HG03520 (cell line): ENCODE data around the gene FRAT2.

Experiments
- ATAC-seq: cut with Tn5 transposase; IDR thresholded peaks from one replicate; pipeline ENCODE4 v1.9.1; 2021; ENCODE audit warnings: mild to moderate bottlenecking, moderate library complexity; ENCODE audit not compliant: unreplicated experiment

FRAT2 gene, protein sequence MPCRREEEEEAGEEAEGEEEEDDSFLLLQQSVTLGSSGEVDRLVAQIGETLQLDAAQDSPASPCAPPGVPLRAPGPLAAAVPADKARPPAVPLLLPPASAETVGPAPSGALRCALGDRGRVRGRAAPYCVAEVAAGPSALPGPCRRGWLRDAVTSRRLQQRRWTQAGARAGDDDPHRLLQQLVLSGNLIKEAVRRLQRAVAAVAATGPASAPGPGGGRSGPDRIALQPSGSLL

DNA sequence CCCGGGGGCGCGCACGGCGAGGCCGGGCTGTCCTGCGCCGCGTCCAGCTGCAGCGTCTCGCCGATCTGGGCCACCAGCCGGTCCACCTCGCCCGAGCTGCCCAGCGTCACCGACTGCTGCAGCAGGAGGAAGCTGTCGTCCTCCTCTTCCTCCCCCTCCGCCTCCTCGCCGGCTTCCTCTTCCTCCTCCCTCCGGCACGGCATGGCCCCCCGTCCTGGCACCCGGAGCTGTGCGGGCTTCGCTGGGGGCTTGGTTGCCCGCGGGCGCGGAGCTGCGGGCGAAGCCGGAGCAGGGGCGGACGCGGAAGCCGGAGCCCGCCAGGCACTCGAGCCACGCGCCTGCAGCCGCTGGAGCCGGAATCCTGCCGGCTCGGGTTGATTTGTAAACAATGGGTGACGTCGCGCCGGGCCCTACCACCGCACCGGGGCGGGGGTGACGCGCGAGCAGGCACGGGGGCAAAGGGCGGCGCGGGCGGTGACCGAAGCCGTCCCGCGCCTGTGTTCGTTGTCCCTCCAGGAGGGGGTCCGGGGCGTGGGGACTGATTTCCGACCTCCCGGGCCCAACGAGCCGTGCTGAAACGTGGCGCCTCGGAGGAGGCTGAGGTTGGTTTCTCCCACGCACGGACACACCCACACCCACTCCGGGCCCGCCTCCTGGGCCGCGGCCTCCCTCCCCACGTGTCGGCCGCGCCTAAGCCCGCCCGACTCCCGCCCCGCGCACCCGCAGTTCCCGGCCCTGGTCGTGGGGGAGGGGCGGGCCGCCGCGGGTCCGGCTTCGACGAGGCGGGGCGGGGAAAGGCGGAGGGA, at the start of gene FRAT2:
FRAT2 (minus strand) TSS at position 360 of the 806 bp plus-strand sequence; CDS start at position 203, 157 bp downstream.
- peak; percentile 76 for ATAC-seq

DNA sequence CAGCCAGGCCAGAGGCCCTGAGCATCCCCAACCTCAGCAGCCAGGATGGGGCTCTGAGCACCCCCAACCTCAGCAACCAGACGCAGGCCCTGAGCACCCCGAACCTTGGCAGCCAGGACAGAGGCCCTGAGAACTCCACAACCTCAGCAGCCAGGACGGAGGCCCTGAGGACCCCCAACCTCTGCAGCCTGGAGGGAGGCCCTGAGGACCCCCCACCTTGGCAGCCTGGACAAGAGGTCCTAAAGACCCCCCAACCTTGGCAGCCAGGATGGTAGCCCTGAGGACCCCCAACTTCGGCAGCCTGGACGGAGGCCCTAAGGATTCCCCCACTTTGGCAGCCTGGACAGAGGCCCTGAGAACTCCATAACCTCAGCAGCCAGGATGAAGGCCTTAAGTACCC, 49.6 kb upstream of the FRAT2 start:
- ATAC-seq: no peak

DNA sequence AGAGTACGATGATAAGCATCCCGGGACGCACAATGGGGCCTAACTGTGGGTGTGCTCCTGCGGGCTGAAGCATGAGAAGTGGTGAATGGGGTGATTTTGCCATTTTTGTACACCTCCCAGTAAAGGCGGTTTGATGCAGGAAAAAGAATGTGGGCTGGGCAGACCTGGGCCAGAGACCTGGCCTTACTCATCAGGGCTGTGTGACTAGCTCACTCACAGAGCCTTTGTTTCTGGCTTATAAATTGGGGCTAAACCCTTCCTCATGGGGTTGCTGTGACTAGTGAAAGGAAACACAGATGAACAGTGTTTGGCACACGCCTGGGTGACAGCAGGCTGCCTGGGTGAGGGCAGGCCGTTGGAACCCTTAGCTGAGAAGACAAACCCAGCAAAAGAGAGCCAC, 48.6 kb upstream of the FRAT2 start:
- no peak for ATAC-seq

DNA sequence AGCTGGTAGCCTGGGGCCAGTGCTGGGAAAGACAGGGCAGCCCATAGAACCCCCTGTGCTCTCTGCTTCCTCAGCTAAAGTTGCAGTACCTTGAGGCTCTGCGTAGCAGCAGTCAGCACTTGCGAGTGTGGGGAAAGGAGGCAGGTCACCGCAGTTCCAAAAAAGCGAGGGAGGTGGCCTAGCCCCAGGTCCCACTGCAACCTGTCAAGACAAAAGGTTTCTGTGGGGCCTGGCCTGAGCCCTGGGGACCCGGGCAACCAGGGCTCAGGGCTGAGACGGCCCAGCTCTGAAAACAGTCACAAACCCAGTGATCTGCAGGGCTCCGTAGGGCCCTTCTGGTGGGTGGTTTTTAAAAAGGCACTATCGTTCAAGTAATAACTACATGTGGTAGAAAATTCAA, 47.1 kb upstream of the FRAT2 start:
- no peak for ATAC-seq

DNA sequence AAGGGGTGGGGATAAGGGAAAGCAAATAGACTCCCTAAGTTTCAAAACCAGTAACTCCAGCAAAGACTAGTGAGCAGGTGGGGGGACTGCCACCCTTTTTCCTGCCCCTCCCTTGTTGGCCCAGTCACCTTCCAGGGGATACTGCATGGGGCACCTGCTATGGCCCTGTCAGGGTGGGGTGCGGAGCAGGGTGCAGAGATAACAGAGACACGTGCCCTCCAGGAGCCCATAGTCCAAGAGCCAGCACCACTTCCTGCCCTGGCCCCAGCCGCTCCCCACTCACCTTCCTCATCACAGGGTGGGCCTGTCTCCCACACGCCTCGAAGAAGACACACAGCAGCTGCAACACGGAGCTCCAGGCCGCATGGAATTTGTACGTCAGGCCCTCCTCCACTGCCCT, 46.0 kb upstream of the FRAT2 start:
- ATAC-seq: no peak

DNA sequence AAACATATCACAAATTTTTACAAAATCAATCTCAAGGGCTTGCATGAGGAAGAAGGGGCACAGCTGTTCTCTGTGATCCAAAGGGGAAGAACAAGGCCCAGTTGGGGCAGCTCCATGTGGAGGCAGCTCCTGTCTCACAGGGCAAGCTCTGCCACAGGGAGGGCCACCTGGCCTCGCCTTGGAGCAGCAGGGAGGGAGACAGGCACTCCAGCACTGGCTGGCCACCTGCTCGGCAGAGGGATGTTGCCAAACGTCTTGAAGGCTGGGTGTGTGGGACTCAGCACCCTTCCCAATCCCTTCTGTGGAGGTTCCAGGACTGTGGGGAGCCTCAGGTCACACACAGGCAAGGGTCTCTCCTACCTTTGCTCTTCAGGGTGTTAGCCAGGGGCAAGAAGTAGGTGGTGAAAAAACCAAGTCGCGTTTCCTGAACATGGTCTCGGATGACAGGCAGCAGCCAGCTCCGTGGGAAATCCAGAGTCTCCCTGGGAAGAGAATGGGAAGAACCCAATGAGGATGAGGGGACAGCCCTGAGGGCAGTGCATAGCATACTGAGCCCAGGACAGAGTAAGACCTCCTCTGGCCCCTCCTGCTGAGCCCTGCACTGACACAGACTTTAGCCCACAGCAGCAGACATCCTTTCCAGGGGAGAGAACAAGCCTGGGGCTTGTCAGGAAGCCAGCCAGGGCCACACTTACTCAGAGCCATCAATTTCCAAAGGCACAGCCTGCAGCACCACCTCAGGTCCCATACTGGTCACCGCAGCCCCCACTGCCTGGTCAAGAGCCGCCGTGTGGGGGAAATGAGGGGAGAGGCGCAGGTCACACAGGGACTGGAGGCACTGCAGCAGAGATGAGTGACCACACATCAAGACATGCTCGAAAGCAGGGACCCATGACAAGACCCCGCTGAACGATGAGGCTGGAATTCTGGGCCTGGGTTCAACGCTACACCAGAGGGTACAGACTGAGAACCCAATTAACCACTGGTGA, 44.7 kb upstream of the FRAT2 start:
- no peak for ATAC-seq

DNA sequence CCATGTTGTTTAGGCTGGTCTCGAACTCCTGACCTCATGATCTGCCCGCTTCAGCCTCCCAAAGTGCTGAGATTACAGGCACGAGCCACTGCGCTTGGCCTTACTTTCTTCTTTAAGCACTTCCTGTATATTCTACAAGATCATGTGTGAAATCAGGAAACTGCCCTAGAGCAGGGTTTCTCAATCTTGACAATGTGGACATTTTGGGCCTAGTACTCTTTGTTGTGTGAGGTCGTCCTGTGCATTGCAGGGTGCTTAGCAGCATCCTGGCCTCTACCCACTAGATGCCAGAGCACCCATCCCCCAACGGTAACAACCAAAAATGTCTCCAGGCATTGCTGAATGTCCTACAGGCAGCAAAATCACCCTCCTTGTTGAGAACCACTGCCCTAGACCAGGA, 41.9 kb upstream of the FRAT2 start:
- ATAC-seq: no peak

DNA sequence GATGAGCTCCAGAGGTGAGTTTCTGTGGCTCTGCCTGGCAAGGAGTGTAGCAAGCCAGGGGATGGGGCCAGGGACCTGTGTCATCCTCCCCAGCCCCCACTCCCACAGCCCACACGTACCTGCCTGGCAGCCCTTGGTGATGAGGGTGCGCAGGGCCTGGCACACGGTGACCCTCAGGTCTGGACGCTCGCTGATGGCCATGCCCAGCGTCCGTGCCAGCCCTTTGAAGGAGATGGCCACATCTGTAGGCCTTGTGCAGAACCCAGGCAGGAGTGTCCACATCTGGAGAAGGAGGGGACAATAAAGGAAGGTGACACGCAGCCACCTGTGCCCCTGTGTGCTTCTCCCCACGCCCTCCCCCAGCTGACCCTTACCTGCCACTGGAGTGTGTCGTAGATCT, 38.9 kb upstream of the FRAT2 start:
- no peak for ATAC-seq

DNA sequence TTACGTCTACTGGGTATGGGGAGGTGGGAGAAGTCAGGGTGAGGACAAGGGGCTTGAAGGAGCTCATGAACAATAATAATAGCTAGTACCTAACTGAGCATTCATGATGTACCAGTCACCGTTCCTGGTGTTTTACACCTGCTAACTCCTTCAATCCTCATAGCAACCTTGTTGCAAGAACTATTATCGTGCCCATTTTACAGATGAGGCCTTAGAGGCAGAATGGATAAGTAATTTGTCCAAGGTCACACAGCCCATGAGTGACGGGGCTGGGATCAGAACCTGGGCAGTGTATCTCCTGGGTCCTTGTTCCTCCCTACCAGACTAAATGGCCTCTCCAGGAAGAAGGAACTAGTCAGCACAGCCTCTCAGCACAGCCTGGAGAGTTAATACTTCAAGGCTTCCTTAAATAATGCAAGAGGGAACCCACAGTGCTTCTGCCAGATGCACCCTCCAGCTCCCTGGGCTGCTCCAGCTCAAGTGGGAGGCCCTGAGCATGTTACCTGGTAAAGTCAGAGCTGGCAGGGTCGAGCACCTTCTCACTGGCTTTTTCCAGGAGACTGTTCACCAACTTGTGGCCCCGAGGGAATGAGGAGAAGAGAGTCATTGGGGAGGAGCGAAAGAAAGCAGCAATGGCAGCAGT, 37.8 kb upstream of the FRAT2 start:
- ATAC-seq: no peak

DNA sequence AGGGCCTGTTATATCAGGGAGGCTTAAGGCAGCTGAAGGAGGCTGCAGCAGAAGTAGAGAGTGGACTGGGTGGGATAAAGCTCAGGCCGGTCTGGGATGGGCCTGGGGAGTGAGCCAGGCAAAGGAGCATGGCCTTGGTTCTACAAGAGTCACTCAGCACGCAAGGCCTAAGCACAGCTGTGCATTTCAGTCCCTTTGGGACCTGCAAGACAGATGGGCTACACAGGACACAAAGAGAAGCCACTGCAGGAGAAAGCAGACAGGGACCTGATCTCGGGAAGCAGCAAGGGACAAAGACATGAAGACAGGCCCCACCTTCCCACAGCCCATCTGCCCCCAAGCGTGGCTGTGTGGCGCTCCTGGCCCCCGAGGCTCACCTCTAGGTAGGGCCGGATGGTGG, 37.2 kb upstream of the FRAT2 start:
- no peak for ATAC-seq

DNA sequence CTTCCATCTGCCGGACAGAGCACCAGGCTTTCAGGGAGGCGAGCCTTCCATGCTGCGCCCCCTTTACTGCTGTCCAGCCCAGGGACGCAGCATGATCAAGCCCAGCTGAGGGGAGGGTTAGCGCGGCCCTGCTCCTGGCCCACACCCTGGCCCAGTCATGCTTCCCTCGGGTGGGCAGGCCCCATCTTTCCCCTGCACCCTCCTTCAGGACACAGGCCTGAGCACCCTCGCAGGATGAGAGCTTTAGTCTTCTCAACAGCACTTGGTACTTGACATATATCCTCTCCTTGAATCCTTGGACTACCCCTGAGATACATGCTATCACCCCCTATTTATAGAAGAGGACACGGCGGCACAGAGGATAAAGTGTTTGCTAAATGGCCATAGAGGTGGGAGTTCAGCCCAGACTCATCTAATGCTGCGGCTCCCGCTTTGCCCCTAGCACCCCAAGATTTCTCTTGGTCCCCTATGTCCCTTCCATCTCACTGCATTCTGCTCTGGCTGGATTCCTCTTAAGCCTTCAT, 32.7 kb upstream of the FRAT2 start:
- ATAC-seq: no peak

DNA sequence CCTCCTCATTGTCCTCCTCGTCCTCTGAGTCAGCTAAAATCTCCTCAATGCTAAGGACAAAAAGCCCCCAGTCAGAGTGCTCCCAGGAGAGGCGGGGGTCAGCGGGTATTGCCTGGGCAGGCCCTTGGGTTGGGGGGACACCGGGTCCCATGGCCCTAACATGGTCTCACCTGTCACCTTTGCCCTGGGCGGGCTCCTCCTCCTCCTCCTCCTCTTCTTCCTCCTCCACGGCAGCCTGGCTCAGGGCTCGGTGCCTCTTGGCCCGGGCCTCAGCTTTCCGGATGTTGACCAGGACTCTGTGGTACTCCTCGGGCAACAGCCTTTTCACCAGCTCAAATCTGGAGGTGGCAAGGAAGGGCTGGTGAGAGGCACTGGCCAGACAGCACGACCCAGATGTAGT, 32.0 kb upstream of the FRAT2 start:
- ATAC-seq: no peak

DNA sequence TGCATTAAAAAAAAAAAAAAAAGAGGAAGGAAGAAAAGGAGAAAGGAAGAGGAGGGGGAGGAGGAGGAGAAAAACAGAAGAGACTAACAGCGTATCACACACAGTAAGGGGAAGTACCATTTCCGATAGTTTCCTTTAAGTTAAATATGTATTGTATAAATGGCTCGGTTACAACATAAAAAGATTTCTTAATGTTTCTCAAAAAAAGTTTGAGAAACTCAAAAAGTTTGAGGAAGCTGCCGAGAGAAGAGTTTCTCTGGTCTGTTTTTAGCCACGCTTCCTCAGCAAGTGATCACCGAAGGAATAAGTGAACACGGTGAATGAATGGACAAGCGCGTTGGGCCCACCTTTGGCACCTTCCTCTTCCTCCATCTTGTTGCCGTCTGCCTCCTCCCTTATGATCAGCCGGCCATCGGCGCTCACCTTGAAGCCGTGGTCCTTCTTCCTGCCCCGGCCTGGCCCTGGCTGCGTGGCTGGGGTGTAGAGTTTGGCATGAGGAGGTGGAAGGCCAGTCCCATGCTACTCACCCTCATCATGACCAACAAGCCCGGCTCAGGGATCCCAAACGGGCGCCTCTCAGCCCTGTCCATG, 31.3 kb upstream of the FRAT2 start:
- no peak for ATAC-seq

DNA sequence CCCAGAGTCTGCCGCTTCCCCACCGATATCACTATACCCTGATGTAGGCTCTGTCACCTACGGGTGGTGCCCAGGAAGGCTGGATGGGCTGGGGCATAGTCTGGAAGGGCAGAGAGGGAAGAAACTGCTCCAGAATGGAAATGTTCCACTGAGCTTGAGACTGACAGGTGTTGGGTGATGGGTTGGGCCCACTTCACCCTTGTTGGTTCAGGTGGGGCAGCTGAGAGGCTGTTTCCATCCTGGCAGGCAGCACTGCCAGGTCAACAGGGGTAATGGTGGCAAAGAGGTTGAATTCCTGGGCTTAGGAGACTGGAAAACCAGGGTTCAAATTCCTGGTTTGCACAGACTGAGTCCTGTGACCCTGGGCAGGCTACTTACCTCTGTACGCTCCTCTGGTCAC, 28.5 kb upstream of the FRAT2 start:
- ATAC-seq: no peak

DNA sequence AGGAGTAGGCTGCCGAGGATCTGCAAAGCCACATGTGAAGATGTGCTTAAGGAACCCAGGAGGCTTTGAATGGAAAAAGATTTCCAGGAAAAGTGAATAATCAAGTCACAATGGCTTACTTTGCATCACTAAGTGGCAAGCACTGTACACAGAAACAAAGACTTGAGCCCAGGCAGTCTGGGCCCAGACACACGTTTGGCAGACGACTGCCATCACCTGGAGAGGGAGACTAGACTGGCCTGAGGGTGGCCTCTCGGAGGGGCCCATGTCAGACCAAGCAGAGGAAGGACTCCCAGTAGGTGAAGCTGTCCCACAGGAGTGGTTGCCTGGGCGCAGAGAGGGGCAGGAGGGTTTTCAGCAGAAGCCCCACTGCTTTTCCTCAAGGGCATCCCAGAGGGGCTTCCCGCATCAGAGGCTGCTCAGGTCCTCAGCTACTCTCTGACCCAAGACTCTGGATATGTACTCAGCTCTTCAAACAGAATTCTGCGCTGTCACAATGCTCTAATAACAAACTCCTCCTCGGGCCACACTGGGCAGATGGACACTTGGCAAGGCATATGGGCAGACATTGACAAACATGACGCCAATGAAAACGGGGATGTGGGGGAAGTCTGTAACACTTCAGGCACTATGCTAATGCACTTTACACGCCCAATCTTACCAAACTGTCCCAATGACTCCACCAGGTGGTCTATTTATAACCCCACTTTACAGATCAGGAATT, 27.9 kb upstream of the FRAT2 start:
- ATAC-seq: no peak

DNA sequence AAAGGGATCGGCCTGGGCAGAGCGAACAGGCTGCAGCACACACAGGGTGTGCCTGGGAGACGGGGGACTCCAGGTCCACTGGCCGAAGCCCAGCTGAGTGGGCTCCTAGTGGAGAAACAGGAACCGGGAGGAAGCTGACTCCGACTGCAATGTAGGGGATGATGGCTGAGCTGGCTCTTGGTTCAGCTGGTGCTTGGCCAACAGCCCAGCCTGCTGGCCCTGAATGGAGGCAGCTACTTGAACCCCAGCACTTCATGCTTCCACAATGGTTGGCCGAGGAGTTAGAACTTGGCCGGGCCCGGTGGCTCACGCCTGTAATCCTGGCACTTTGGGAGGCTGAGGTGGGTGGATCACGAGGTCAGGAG, 27.0 kb upstream of the FRAT2 start:
- no peak for ATAC-seq

DNA sequence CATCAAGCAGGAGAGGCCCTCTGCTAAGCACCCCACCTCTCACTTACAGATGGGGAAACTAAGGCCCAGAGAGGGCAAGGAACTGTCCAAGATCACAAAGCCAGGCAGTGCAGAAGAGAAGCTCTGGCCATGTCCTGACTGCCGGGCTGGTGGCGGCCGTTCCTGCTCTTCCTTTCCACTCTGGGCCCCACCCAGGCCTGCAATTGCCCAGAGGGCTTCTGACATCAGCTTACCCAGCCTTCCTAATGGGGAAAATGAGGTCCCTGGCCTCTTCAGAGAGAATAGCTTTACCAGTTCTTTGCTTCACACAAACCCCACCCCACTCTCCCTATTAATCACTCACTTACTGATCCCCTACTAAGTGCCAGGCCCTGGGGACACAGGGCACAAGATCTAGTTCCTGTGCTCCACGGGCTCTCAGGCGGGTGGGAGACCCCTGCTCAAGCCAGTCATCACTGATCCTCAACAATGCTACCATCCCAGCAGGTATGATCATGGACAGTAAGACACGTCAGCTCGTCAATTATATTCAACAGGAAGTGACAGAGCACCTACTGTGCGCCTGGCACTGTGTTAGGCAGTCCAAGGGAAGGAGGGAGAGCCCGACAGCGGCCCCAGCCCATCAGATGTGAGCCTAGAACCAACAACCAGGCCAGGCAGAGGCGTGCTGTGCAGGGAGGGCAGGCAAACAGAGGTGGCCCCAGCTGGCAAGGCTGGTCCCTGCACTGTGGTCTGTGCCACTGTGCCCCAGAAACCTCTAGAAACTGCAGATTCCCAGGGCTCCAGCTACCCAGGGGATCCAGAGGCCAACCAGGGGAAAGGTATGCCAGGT, 26.4 kb upstream of the FRAT2 start:
- no peak for ATAC-seq

DNA sequence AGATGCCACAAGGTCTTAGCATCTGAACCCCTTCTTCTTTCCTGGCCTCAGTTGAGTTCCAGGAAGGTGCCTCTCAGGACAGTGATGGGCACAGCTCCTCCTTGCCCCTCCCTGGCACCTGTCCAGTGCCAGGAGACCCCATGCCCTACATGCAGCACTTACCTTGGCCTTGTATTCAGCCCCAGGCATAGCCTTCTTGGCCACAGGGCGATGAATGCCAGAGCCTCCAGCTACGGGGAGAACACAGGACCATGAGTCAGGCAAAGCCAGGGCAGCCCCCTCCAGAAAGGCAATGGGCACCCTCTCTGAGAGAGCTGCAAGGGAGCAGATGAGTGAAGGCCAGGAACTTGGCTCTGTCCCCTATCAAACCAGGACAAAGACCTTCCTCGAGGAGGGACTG, 24.3 kb upstream of the FRAT2 start:
- ATAC-seq: no peak

DNA sequence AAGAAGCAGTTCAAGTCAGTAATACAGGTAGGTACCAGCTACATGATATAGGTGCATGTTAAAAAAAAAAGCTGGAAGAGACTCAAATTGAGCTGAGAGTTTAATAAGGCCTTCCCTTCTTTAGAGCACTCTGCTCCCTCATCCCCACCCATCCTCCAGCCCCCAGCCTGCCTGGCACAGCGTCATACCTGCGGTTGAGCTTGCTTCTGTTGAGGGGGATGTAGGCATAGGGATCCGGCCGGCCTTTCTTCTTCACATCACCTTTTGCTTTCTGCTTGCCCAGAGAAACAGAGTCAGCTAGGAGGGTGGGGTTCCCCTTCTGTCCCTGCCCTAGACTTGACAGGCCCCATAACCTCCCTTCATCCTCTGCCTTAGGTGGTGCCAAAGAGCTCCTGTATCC, 23.8 kb upstream of the FRAT2 start:
- no peak for ATAC-seq
